Ishikawa (cell line): ENCODE data around the gene REPIN1.
A peak's percentile ranks its signal among the peaks of the same experiment; 100 is the strongest.

Experiments
- CEBPB ChIP-seq: IDR thresholded peaks from 2 replicates; pipeline ENCODE4 v1.6.1; 2012
- CREB1 ChIP-seq: IDR thresholded peaks from 2 replicates; pipeline ENCODE4 v1.6.1; 2012; ENCODE audit warnings: low read depth
- EGR1 ChIP-seq: IDR thresholded peaks from 2 replicates; pipeline ENCODE4 v1.6.1; 2012
- EP300 ChIP-seq: IDR thresholded peaks from 2 replicates; pipeline ENCODE4 v1.6.1; 2012; ENCODE audit warnings: borderline replicate concordance
- FOXM1 ChIP-seq: IDR thresholded peaks from 2 replicates; pipeline ENCODE4 v1.6.1; 2012; ENCODE audit warnings: low read depth, borderline replicate concordance
- NFIC ChIP-seq: IDR thresholded peaks from 2 replicates; pipeline ENCODE4 v1.6.1; 2012
- RAD21 ChIP-seq: IDR thresholded peaks from 2 replicates; pipeline ENCODE4 v1.6.1; 2012; ENCODE audit warnings: low read depth
- TAF1 ChIP-seq: IDR thresholded peaks from 2 replicates; pipeline ENCODE4 v1.6.1; 2012; ENCODE audit warnings: low read depth, mild to moderate bottlenecking
- TCF12 ChIP-seq: IDR thresholded peaks from 2 replicates; pipeline ENCODE4 v1.6.1; 2012; ENCODE audit warnings: low read depth
- TEAD4 ChIP-seq: IDR thresholded peaks from 2 replicates; pipeline ENCODE4 v1.6.1; 2012
- YY1 ChIP-seq: IDR thresholded peaks from 2 replicates; pipeline ENCODE4 v1.6.1; 2012; ENCODE audit warnings: low read depth
- ZBTB7A ChIP-seq: IDR thresholded peaks from 2 replicates; pipeline ENCODE4 v1.6.1; 2012; ENCODE audit warnings: low read depth
- TF ChIP-seq, protein P1 (sequence below): IDR thresholded peaks from 2 replicates; pipeline ENCODE4 v1.6.1; 2012; ENCODE audit warnings: low read depth, mild to moderate bottlenecking
- TF ChIP-seq, protein P2 (sequence below): IDR thresholded peaks from 2 replicates; pipeline ENCODE4 v1.6.1; 2012
- TF ChIP-seq, protein P3 (sequence below): IDR thresholded peaks from 2 replicates; pipeline ENCODE4 v1.6.1; 2012

REPIN1 gene

DNA sequence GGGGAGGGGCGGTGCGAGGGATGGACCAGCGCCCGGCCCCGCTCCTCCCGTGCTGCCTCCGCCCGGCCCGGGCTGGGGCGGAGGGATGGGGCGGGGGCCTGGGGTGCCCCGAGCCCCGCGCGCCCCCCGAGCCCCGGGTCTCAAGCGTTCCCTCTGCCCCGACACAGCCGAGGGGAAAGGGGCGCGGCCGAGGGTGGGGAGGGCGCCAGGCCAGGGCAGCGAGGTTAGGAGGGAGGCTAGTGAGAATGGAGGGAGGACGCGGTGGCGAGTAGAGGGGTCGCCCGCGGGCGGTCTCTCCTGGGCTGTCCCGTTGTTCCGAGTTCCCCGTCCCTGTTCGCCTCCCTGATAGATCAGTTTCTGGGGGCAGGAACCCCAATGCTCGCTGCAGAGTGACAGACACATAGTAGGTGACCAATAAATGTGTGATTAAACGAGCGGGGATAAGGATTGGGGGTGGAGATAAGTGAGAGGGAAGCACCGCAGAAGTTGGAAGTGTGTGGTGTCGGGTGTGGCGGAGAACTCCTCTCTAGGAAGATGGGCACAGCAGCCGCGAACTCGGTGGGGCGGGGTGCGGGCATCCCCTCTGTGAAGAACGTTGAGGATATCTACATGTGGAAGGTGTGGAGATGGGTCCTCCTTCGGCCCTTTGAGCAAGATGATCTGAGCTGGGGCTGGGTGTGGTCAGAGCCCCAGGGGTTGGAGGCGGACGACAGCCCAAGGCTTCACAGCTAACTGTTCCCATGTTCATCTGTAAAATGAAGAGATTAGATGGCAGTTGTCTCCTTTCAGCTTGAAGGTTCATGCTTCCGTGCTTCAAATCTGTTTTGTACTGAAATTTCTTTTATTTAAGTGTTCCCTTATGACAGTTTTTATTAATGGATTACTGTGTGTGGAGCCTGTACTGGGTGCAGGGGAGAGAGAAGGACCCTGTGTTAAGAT, 11.1 kb downstream of the REPIN1 start:
- TF ChIP-seq CREB1 (no peak), ZBTB7A (peak; percentile 83), TEAD4 (no peak), YY1 (no peak), TAF1 (no peak), RAD21 (no peak), NFIC (no peak), EP300 (no peak), EGR1 (no peak), FOXM1 (no peak), CEBPB (no peak)
- TF ChIP-seq, protein P1, sequence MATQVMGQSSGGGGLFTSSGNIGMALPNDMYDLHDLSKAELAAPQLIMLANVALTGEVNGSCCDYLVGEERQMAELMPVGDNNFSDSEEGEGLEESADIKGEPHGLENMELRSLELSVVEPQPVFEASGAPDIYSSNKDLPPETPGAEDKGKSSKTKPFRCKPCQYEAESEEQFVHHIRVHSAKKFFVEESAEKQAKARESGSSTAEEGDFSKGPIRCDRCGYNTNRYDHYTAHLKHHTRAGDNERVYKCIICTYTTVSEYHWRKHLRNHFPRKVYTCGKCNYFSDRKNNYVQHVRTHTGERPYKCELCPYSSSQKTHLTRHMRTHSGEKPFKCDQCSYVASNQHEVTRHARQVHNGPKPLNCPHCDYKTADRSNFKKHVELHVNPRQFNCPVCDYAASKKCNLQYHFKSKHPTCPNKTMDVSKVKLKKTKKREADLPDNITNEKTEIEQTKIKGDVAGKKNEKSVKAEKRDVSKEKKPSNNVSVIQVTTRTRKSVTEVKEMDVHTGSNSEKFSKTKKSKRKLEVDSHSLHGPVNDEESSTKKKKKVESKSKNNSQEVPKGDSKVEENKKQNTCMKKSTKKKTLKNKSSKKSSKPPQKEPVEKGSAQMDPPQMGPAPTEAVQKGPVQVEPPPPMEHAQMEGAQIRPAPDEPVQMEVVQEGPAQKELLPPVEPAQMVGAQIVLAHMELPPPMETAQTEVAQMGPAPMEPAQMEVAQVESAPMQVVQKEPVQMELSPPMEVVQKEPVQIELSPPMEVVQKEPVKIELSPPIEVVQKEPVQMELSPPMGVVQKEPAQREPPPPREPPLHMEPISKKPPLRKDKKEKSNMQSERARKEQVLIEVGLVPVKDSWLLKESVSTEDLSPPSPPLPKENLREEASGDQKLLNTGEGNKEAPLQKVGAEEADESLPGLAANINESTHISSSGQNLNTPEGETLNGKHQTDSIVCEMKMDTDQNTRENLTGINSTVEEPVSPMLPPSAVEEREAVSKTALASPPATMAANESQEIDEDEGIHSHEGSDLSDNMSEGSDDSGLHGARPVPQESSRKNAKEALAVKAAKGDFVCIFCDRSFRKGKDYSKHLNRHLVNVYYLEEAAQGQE, result no peak
- TF ChIP-seq, protein P2, sequence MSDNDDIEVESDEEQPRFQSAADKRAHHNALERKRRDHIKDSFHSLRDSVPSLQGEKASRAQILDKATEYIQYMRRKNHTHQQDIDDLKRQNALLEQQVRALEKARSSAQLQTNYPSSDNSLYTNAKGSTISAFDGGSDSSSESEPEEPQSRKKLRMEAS, result peak; percentile 38; the same call in 1 of the 2 replicates
- TF ChIP-seq, protein P3, sequence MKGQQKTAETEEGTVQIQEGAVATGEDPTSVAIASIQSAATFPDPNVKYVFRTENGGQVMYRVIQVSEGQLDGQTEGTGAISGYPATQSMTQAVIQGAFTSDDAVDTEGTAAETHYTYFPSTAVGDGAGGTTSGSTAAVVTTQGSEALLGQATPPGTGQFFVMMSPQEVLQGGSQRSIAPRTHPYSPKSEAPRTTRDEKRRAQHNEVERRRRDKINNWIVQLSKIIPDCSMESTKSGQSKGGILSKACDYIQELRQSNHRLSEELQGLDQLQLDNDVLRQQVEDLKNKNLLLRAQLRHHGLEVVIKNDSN, result no peak

DNA sequence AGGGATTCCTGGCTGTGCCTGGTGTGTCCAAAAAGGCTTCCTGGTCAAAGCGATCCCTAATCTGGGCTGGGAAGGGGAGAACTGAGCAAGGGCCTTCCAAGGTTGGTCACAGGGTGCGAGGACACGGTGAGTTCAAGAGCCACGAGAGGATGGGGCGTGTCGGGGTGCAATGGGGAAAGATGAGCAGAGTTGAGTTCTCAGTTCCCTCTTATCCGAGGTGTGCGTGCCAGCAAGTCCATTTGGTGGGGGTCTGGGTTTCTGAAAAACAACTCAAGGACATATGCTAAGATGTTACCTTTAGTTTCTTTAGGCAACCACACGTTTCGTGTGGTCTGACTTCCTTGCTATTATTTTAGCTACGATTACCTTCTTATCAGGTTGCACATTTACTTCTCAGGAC, 11.8 kb downstream of the REPIN1 start:
- TF ChIP-seq YY1 (no peak), TEAD4 (no peak), ZBTB7A (no peak), RAD21 (no peak), EP300 (no peak), FOXM1 (no peak), CREB1 (no peak), TCF12 (no peak), CEBPB (no peak), TAF1 (no peak), NFIC (no peak), EGR1 (no peak)
- TF ChIP-seq, protein P2, result no peak
- TF ChIP-seq, protein P3, result no peak
- TF ChIP-seq, protein P1, result no peak

DNA sequence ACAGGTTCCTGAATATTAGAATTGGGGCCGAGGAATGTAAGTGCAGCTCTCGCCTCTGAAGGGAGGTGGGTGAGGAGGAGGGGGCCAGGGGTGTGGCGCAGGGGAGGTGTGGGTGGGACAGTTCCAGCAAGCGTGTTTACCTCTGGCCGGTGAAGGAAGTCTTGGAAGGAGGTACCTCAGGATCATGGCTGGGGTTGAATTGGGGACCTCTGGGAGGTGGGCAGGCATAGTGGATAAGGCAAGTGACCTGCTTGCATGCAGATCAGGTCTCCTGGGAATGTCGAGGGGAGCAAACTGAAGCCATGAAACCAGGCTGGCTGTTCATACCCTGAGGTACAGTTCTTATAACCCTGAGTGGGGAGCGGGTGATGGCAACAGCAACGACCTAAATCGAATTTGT, 12.5 kb downstream of the REPIN1 start:
- TF ChIP-seq EP300 (no peak), ZBTB7A (no peak), TCF12 (no peak), TAF1 (no peak), CEBPB (no peak), CREB1 (no peak), EGR1 (no peak), NFIC (no peak), TEAD4 (no peak), FOXM1 (no peak), RAD21 (no peak), YY1 (no peak)
- TF ChIP-seq, protein P2, result no peak
- TF ChIP-seq, protein P3, result no peak
- TF ChIP-seq, protein P1, result no peak
